ENCODE data around the gene PLEKHG2. TPM values are rescaled to one million over a fixed set of nuclear protein-coding genes. Genes with fewer than 3 reads are reported as not detected.

The PLEKHG2 gene
- total RNA-seq, 1 experiment from 2014 or later, result 62.3 TPM

DNA sequence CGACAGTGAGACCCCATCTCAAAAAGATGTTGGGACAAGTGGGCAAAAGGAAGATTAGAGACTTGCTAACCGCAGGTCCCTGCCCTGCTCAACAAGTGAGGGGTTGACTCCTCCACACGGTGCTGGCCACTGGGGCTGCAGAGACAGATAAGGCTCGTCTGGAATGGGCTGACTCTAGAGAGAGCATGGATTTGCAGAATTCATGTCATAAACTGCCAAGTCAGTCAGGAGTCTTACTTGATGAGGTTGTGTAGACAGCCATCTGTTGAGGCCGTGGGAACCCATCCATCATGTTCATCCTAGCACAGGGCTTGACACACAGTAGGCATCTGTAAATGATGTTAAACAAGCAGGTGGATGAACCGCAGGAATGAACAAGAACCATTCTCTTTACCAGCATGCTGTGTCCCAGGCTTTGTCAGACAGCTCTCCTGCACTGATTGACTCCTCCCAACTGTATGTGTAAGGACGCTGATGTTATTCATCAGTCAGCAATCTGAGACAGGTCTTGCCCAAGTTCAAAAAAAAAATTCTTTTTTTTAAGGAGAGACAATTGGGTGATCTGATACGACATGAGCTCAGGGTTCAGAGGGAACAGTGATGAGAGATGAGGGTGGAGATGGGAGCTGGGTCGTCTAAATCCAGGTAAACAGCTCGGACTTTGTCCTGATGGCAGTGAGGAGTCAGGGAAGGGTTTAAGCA lies 30.4 kb upstream of the PLEKHG2 start:
- POLR2A ChIA-PET, result interaction anchor here (1.2 kb wide), 1 partner anchor 20 kb away, joined by 3 read pairs; no protein-coding TSS in a partner anchor
- peaks cover 7% of the 10 kb centered on the region; the same call in 1 of the 2 replicates for H3K4me1 Mint-ChIP-seq
- ATAC-seq (no peak), DNase-seq (ENCODE audit: low spot score) (no peak)
- no peaks in the 10 kb centered on the region for H3K27me3 Mint-ChIP-seq (ENCODE audit: low read depth)
- H3K36me3 Mint-ChIP-seq, result peaks cover 77% of the 10 kb centered on the region
- TF ChIP-seq JUN (CRISPR knock-in tag; IDR thresholded peaks at IDR 0.05), result no peak
- TF ChIP-seq, protein P1, sequence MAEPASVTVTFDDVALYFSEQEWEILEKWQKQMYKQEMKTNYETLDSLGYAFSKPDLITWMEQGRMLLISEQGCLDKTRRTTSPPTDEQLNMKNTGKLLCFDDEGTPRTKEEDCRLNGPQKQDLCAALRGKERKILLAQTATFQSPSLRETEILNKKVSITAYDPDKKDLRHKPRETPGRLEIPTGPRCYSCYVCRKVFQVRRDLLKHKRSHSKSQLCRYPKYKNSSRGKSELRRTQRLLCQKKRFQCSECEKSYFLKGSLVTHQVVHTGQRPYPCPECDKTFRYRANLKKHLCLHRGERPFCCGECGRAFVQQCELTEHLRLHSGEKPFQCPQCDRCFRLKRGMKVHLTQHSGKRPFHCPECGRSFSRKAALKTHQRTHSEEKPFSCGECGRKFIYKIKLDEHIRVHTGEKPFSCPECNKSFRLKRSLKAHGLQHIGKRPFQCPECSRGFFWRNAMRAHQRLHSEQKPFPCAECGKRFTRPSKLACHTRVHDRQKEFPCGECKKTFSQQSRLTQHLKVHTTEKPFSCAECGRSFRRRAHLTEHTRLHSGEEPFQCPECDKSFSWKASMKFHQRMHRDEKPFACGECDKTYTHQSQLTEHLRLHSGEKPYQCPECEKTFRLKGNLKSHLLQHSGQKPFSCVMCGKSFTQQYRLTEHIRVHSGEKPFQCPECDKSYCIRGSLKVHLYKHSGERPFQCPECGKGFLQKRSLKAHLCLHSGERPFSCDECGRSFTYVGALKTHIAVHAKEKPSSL (CRISPR knock-in tag; conservative IDR thresholded peaks at IDR 0.05), result no peak
- TF ChIP-seq ZNF671 (CRISPR knock-in tag; IDR thresholded peaks at IDR 0.05), result no peak
- TF ChIP-seq, protein P2, sequence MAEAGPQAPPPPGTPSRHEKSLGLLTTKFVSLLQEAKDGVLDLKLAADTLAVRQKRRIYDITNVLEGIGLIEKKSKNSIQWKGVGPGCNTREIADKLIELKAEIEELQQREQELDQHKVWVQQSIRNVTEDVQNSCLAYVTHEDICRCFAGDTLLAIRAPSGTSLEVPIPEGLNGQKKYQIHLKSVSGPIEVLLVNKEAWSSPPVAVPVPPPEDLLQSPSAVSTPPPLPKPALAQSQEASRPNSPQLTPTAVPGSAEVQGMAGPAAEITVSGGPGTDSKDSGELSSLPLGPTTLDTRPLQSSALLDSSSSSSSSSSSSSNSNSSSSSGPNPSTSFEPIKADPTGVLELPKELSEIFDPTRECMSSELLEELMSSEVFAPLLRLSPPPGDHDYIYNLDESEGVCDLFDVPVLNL (CRISPR knock-in tag; IDR thresholded peaks at IDR 0.05; ENCODE audit: borderline replicate concordance, low read depth), result no peak
- TF ChIP-seq, protein P3, sequence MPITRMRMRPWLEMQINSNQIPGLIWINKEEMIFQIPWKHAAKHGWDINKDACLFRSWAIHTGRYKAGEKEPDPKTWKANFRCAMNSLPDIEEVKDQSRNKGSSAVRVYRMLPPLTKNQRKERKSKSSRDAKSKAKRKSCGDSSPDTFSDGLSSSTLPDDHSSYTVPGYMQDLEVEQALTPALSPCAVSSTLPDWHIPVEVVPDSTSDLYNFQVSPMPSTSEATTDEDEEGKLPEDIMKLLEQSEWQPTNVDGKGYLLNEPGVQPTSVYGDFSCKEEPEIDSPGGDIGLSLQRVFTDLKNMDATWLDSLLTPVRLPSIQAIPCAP (CRISPR knock-in tag; IDR thresholded peaks at IDR 0.05), result no peak
- TF ChIP-seq MXD4 (CRISPR knock-in tag; IDR thresholded peaks at IDR 0.05; ENCODE audit: borderline replicate concordance), result no peak
- TF ChIP-seq, protein P4, sequence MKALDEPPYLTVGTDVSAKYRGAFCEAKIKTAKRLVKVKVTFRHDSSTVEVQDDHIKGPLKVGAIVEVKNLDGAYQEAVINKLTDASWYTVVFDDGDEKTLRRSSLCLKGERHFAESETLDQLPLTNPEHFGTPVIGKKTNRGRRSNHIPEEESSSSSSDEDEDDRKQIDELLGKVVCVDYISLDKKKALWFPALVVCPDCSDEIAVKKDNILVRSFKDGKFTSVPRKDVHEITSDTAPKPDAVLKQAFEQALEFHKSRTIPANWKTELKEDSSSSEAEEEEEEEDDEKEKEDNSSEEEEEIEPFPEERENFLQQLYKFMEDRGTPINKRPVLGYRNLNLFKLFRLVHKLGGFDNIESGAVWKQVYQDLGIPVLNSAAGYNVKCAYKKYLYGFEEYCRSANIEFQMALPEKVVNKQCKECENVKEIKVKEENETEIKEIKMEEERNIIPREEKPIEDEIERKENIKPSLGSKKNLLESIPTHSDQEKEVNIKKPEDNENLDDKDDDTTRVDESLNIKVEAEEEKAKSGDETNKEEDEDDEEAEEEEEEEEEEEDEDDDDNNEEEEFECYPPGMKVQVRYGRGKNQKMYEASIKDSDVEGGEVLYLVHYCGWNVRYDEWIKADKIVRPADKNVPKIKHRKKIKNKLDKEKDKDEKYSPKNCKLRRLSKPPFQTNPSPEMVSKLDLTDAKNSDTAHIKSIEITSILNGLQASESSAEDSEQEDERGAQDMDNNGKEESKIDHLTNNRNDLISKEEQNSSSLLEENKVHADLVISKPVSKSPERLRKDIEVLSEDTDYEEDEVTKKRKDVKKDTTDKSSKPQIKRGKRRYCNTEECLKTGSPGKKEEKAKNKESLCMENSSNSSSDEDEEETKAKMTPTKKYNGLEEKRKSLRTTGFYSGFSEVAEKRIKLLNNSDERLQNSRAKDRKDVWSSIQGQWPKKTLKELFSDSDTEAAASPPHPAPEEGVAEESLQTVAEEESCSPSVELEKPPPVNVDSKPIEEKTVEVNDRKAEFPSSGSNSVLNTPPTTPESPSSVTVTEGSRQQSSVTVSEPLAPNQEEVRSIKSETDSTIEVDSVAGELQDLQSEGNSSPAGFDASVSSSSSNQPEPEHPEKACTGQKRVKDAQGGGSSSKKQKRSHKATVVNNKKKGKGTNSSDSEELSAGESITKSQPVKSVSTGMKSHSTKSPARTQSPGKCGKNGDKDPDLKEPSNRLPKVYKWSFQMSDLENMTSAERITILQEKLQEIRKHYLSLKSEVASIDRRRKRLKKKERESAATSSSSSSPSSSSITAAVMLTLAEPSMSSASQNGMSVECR (CRISPR knock-in tag; IDR thresholded peaks at IDR 0.05; ENCODE audit: borderline replicate concordance), result no peak
- TF ChIP-seq ZNF263 (CRISPR knock-in tag; IDR thresholded peaks at IDR 0.05; ENCODE audit: low read depth), result no peak
- no peak for TF ChIP-seq GRHL2 (CRISPR knock-in tag; IDR thresholded peaks at IDR 0.05; ENCODE audit: insufficient replicate concordance, severe bottlenecking)
- TF ChIP-seq NFATC4 (CRISPR knock-in tag; IDR thresholded peaks at IDR 0.05), result no peak
- CTCF ChIA-PET, result interaction anchor here (1.7 kb wide), 1 partner anchor 16 kb away, joined by 6 read pairs; no protein-coding TSS in a partner anchor
- no peaks in the 10 kb centered on the region for H3K9me3 Mint-ChIP-seq
- H3K4me3 Mint-ChIP-seq, result no peak overlapping the region
- no peak overlapping the region for H3K27ac Mint-ChIP-seq

DNA sequence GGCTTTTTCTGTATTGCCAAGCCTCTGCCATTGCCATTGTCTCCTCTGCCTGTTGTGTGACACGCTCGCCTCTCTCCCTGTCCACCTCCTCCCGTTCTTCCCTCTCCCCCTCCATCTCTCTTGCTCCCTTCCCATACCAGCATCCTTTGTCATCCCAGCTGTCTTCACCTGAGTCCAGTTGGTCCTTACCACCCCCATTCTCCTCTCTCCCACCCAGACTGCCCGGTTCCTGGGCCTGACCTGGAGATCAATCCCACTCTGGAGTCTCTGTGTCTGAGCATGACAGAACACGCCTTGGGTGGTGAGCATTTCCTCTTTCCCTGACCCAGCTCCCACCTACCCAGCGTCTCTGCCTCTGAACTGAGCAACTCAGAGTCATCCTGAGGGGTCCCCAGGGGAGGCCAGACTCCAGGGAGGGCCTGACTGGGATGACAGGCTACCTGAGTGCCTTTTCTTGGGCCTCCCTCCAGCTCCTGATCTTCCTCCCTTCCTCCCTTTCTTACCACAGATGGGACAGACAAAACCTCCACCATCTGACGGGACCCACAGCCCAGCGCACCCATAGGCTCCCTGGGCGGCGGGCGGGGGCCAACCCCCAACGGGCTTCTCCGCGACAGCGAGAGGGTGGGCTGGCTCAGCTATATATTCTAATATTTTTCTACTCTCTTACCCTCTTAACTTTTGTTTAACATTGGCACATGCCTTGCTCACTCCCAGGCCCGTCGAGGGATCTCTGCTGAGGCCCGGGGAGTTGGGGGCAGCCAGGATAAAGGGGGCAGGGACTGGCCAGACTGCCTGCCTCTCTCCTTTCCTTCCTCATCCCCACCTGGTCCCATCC lies 29.3 kb upstream of the PLEKHG2 start:
- CTCF ChIA-PET, result interaction anchor here (1.7 kb wide), 1 partner anchor 15 kb away, joined by 6 read pairs; no protein-coding TSS in a partner anchor
- Mint-ChIP-seq H3K36me3 (peaks cover 77% of the 10 kb centered on the region), H3K27ac (no peak overlapping the region; the same call in 1 of the 2 replicates), H3K27me3 (ENCODE audit: low read depth) (no peaks in the 10 kb centered on the region), H3K9me3 (no peaks in the 10 kb centered on the region), H3K4me1 (peaks cover 7% of the 10 kb centered on the region; the same call in 1 of the 2 replicates), H3K4me3 (no peak overlapping the region)
- no peak for ATAC-seq
- POLR2A ChIA-PET, result interaction anchor here (1.2 kb wide), 1 partner anchor 21 kb away, joined by 3 read pairs; no protein-coding TSS in a partner anchor
- DNase-seq (ENCODE audit: low spot score), result no peak
- TF ChIP-seq NR3C1 (CRISPR knock-in tag; conservative IDR thresholded peaks at IDR 0.05; ENCODE audit: low read depth) (no peak), FOXK1 (CRISPR knock-in tag; IDR thresholded peaks at IDR 0.05) (no peak), TEAD4 (CRISPR knock-in tag; IDR thresholded peaks at IDR 0.05) (no peak), SP1 (CRISPR knock-in tag; conservative IDR thresholded peaks at IDR 0.05) (no peak), NR1H2 (CRISPR knock-in tag; IDR thresholded peaks at IDR 0.05) (no peak)
- TF ChIP-seq, protein P5, sequence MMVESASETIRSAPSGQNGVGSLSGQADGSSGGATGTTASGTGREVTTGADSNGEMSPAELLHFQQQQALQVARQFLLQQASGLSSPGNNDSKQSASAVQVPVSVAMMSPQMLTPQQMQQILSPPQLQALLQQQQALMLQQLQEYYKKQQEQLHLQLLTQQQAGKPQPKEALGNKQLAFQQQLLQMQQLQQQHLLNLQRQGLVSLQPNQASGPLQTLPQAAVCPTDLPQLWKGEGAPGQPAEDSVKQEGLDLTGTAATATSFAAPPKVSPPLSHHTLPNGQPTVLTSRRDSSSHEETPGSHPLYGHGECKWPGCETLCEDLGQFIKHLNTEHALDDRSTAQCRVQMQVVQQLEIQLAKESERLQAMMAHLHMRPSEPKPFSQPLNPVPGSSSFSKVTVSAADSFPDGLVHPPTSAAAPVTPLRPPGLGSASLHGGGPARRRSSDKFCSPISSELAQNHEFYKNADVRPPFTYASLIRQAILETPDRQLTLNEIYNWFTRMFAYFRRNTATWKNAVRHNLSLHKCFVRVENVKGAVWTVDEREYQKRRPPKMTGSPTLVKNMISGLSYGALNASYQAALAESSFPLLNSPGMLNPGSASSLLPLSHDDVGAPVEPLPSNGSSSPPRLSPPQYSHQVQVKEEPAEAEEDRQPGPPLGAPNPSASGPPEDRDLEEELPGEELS (CRISPR knock-in tag; IDR thresholded peaks at IDR 0.05), result no peak

Measured in WTC11 (cell line).